MM.1S (cell line): Measurements from ENCODE around the gene AP3B1.

Experiments used
- EZH2 ChIP-seq: fragments of 300-600 bp; sonication (generic); optimal IDR thresholded peaks from 2 replicates; pipeline ENCODE3; 2017; ENCODE audit warnings: low read depth, mild to moderate bottlenecking, antibody characterized with exemption, low read length, mixed read lengths
- EZH2phosphoT487 ChIP-seq: fragments of 300-600 bp; sonication (generic); IDR thresholded peaks from 2 replicates; pipeline ENCODE4 v1.6.1; 2018; ENCODE audit warnings: antibody characterized with exemption, low read length
- TF ChIP-seq, protein P1 (sequence below): fragments of 300-600 bp; sonication (generic); IDR thresholded peaks from 2 replicates; pipeline ENCODE4 v1.5.1; 2016; ENCODE audit warnings: antibody characterized with exemption, low read length, mixed read lengths

DNA sequence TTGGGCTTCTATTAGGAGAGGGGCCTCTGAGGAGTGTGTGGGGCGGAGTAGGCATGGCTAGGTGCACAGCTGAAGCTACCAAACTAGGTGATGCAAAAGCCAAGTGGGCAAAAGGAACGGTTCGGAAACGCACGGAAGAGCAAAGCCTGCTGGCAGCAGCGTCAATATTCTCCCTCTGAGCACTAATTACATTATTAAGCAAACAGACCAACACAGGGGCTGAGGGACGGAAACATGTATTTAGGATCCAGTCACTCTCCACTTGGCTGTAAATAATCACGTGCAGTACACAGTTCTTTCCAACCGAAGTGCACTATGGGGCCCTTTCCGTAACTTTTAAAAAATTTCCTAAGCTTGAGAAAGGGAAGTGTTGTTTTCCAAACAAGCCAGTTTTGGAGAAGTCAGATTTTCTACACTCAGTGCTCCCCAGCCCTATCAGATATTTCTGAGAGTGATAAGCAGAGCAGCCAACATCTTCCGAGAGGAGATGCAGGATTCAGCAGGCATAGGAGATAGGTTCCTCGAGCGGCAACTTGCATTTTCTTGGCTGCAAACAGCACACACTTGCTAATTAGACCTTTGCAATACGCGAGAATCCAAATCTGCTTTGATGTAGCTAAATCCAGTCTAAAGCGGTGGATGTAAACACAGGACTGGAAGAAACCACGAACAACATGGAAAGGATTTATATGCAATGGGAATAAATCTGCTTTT is 301.2 kb downstream of the AP3B1 start:
- TF ChIP-seq, protein P1, sequence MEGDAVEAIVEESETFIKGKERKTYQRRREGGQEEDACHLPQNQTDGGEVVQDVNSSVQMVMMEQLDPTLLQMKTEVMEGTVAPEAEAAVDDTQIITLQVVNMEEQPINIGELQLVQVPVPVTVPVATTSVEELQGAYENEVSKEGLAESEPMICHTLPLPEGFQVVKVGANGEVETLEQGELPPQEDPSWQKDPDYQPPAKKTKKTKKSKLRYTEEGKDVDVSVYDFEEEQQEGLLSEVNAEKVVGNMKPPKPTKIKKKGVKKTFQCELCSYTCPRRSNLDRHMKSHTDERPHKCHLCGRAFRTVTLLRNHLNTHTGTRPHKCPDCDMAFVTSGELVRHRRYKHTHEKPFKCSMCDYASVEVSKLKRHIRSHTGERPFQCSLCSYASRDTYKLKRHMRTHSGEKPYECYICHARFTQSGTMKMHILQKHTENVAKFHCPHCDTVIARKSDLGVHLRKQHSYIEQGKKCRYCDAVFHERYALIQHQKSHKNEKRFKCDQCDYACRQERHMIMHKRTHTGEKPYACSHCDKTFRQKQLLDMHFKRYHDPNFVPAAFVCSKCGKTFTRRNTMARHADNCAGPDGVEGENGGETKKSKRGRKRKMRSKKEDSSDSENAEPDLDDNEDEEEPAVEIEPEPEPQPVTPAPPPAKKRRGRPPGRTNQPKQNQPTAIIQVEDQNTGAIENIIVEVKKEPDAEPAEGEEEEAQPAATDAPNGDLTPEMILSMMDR: no peak
- TF ChIP-seq EZH2: no peak
- no peak for TF ChIP-seq EZH2phosphoT487
